ENCODE results near the gene CLDN20.
"Not testable (repeated sequence)": the region's sequence is repeated elsewhere in the genome, so short reads cannot be mapped to it uniquely, and the experiment has no call there.

CLDN20 gene, protein sequence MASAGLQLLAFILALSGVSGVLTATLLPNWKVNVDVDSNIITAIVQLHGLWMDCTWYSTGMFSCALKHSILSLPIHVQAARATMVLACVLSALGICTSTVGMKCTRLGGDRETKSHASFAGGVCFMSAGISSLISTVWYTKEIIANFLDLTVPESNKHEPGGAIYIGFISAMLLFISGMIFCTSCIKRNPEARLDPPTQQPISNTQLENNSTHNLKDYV

DNA sequence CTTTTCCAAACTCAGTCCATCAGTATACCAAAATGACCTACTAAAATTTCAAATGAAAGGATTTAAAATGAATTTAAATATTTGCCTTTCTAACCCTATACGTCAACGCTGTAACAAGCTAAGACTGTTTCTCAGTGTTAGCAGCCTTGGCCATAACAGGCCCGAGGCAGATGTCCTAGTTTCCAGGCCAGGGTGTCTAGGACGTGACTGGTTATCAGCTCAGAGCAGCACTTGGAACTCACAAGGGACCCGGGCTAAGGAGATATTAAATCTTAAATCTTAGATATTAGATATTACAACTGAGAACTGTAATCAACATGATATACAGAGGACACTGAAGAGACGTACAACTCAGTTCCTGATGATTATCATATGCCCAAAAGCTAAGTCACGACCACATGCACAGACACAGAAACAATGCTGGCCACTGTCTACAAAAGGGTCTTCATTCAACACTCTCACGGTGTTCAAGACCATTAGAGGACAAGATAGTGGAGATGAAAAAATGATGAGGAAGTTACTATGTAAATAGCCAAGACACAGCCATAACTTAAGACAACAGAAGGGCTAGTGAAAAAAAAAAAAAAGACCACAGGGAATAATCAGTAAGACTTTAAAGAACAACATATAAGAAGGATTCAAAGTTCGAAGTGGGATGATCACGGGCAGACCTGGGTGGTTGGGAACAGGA, at the start of gene CLDN20:
Gene CLDN20 (plus strand): TSS at position 641 of the 691 bp plus-strand sequence. CDS start 11,707 bp downstream, outside the sequence.
- no peak for DNase-seq (ENCODE audit: low read depth, low spot score)

DNA sequence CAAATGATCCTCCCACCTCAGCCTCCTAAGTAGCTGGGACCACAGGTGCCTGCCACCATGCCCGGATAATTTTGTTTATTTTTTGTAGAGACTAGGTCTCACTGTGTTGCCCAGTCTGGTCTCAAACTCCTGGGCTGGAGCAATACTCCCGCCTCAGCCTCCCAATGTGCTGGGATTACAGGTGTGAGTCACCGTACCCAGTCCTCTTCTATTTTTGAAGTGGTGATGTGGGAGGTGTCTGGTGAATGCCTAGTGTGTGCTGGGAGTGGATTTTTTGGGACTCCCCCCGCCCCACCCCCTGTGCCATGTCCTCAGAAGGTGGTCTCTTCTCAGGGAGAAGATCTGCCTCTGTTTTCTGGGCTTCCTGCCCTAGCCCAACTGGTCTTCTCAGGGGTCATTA, 47.9 kb upstream of the CLDN20 start:
- no peak for DNase-seq (ENCODE audit: low read depth, low spot score)

DNA sequence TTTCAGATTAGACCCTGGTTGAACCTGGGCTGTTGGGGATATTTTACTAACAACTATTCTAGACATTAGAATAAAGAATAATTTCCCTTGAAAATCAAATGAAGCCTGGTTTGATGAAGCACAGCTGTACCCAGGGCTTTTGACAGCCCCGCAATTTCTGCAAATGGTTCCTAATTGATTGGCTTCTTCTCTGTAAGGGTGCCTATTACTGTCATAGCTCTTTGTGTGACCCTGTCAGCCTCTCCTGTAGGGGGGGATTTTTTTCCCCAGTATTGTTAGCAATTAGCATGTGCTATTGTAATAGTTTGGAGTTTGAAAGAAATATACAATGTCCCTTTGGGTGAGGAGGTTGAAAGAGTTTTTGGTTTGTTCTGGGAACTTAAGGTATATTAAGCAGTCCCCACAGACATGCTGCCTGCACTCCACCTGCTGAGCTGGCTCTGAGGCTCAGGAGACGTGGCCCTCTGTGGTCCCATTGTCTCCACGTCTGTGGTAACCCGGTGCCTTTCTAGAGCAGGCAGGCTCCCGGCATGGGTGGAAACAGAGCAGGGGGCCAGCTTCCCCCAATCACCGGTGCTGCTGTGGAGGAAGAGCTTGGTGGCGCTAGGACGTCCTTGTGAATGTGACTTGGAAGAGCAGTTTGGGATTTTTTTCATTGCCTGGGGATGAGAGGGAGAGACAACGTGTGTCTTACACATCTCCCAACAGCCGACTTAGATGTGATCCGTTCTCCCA, 47.3 kb upstream of the CLDN20 start:
- DNase-seq (ENCODE audit: low read depth, low spot score), result no peak

DNA sequence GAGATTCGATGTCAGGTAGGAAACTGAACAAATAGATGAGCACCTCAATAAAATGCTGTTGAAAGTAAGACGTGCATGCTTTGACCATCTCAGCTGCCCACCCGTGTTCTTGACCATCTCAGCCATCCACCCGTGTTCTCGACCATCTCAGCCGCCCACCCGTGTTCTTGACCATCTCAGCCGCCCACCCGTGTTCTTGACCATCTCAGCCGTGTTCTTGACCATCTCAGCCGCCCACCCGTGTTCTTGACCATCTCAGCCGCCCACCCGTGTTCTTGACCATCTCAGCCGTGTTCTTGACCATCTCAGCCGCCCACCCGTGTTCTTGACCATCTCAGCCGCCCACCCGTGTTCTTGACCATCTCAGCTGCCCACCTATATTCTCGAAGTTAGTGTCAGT, 45.1 kb upstream of the CLDN20 start:
- not testable (repeated sequence) for DNase-seq (ENCODE audit: low read depth, low spot score)

DNA sequence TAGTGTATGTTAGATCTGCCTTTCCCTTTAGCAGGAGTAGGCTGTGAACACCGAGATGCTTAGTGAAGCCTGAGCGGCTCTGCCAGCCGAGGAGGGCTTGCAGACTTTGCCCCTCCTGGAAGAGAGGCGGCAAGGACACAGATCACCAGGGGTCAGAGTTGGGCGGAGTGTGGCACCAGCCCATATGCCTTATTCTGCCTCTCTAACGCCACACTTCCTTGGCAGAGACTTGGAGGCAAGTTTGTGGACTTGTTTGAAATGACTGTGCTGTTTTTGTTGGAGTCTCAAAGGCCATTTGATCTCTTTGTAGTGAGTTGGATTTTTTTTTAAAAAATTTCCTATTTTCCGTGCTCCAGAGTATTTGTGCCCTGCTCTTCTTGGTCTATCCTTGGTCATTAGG, 44.5 kb upstream of the CLDN20 start:
- no peak for DNase-seq (ENCODE audit: low read depth, low spot score)

DNA sequence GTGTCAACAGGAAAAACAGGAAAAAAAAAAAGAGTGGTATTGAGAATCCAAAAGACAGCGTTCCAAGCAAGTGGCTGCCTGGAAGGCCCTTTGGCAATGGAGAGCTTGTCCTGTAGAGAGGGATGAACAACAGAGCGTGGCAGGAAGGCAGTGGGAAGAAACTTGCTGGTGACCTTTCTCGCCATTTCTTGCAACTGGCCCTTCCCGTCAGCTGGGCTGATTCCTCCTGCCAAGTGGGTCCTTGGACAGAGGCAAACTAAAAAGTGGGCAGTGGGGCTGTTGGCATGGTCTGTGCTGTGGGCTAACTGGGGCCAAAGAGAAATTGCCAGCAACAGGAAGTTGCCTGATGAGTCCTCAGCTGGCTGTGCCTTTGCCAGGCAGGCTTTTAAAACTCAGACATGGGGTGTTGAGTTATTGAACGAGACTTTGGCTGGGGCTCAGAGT, 43.9 kb upstream of the CLDN20 start:
- no peak for DNase-seq (ENCODE audit: low read depth, low spot score)

DNA sequence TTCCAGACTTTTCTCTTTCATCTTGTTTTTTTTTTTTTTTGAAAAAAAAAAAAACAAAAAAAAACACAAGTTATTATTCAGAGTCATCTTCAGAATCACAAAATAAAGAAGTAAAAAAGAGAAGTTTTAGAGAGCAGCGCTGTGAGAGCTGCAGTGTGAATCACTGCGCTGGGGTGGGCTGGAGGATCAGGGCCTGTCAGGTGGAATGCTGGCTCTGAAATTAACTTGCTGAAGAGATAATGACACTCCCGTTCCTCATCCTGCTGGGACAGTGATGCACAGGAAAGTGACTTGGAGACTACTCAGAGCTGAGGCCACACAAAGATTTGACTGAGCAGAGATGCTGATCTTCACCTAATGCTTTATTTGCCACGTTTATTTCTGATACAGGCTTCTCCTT, 42.7 kb upstream of the CLDN20 start:
- no peak for DNase-seq (ENCODE audit: low read depth, low spot score)

DNA sequence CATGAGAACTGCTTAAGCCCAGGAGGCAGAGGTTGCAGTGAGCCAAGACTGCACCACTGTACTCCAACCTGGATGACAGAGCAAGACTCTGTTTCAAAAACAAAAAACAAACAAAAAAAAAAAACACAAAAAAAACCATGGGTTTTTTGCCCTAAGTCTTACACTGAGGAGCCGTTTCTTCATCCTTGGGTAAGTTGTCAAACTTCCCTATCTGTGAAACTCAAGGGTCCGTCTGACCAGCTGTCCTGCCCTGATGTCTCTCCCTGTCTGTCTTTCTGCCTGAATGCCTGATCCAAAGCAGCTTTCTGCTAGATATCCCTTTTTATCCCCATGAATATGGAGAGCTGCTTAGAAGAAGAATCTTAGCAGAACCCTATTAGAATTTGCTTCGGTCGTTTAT, 41.3 kb upstream of the CLDN20 start:
- DNase-seq (ENCODE audit: low read depth, low spot score), result no peak

DNA sequence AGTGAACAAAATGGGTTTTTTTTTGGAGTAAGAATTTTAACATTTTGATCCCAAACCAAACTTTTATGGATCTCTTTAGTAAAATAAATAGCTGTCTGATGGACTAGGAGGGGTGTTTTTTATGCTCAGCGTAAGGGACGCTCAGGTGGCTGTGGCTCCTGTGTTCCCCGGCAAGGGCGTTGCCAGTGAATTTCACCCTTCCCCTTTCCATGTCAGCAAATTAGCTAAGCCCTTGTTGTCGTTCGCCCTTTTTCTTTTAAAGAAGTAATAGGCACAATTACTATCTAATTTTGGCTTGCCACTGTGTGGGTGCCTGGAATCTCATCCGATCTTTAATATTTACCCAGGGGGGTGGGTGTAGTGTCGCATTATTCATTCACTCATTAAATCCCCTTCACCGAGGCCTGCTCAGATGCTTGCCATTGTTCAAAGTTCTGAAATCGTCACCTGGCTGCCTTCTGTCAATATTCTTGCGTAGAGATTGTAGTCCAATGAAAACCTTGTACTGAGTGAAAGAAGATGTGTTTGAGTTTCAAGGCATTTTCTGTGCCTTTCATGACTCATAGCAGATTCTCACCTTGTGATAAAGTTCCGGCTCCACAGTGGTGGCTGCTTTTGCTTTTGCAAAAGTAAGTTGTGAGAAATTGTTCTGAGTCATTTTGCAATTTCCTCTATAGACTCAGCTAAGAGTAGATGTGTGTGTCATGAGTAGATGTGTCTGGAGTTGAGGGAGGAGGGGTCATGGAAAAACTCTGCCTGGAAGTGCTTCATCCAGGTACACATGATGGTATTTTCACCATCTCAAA, 40.0 kb upstream of the CLDN20 start:
- DNase-seq (ENCODE audit: low read depth, low spot score), result no peak

DNA sequence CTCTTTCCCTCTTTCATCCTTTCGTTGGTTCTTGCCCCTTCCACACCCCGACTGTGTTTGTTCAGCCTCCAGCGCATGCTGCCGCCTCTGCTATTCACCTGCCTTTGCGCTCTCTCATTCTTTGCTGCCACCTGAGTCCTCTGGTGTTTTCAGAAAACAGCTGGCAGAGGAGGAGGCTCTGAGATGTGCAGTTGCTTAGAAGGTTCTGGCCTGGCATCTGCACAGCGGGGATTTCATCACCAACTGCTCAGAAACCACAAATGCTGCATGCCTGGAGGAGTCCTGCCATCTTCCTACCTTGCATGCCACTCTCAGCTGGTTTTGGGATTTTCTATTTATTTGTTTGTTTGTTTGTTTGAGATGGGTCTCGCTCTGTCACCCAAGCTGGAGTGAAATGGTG, 39.2 kb upstream of the CLDN20 start:
- DNase-seq (ENCODE audit: low read depth, low spot score), result no peak

DNA sequence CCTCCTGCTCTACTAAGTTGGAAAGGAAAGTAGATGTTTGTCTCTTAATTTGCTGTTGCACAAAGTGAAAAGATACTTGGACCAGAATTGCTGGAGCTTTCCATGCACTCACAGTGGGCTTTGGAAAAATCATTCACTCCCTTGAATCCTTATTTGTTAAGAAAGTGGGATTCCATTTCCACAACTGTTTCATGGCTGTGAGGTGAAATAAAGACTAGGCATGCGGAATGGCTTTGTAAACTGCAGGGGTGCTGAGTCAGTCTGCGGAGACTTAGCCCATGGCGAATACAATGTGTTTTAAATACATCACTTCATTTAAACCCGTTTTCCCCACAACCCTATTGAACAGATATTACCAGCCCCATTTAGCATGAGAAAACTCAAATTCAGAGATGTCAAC, 36.8 kb upstream of the CLDN20 start:
- no peak for DNase-seq (ENCODE audit: low read depth, low spot score)

DNA sequence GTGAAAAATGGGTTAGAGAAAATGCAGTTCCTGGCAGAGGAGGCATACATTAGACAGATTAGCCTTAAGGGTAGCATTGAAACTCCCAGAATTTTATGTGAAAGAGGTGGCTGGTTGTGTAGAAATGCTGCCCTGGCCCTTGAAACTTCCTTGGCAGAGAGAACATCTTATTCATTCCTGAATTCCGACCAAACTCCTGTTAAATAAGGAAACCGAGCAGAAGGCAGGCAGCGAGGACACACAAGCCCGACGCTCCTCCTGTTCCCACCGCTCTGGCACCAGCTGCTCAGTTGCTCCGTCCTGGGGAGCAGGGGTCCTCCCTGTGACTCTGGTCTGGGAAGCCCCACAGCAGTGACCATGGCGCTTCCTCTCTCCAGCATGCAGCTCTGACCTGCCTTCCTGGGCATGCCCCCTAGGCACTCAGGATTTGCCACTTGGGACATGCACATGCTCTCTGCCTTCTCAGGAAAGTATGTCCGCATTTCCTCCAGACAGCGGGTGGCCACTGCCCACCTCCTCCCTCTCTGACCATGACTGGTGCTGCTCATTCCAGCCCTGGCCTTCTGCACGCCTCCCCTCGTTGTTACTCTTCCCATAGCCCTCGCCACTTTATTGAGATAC, 35.2 kb upstream of the CLDN20 start:
- no peak for DNase-seq (ENCODE audit: low read depth, low spot score)

DNA sequence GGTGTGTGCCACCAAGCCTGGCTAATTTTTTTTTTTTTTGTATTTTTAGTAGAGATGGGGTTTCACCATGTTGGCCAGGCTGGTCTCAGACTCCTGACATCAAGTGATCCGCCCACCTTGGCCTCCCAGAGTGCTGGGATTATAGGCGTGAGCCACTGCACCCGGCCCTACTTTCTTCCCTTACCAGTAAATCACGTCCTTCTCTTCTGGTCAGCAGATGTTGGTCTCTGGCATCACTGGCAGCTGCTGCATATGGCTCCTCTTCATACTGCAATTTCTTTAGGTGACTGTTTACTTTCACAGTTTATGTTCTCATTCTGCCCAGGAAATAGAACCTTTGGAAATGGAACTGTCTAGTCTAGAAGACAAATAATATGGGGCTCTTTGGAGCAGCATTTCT, 32.8 kb upstream of the CLDN20 start:
- DNase-seq (ENCODE audit: low read depth, low spot score), result not testable (repeated sequence)

DNA sequence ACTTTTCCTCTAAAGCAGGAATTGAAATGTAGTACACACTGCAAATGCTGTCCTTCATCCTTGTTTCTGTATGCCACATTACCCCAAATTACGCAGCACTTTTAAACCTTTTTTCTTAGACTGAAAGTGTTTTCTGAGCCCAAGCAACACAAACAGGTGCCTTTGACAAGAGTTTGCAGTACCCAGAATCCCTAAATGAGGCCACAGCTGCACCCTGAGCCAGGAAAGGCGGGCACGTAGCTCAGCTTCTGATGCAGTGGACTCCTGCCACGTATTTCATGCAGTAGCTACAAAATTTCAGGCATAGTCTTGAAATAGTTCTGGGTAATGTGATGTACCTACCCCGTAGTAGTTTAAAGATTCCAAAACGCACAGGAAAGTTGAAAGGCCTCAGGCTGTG, 31.0 kb upstream of the CLDN20 start:
- no peak for DNase-seq (ENCODE audit: low read depth, low spot score)

DNA sequence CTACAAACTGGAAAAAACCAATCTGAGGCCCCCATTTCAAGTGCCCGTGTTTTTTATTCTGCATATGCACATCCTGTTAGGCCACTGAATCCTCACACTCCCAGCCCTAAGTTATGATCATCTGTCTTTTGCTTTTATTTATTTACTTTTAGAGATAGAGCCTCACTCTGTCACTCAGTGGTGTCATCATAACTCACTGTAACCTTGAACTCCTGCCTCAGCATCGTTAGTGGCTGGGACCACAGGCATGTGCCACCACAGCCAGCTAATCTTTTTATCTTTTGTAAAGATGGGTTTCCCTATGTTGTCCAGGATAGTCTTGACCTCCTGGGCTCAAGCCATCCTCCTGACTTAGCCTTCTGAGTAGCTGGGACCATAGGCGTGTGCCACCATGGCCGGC, 29.6 kb upstream of the CLDN20 start:
- DNase-seq (ENCODE audit: low read depth, low spot score), result no peak

DNA sequence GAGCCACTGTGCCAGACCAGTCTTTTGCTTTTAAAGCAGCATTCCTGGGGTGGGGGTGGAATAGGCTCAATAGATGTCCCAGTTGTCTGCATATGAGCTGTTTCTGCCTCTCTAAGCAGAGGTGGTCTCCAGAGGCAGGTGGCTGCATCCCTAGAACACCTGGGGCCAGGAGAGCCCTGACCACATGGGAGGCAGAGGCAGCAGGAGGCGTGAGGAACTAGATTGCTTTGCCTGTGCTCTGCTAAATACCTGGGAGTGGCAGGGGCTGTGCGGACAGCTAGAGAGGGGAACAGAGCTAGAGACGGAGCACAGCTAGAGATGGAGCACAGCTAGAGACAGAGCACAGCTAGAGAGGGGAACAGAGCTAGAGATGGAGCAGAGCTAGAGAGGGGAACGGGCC, 29.1 kb upstream of the CLDN20 start:
- DNase-seq (ENCODE audit: low read depth, low spot score), result no peak

DNA sequence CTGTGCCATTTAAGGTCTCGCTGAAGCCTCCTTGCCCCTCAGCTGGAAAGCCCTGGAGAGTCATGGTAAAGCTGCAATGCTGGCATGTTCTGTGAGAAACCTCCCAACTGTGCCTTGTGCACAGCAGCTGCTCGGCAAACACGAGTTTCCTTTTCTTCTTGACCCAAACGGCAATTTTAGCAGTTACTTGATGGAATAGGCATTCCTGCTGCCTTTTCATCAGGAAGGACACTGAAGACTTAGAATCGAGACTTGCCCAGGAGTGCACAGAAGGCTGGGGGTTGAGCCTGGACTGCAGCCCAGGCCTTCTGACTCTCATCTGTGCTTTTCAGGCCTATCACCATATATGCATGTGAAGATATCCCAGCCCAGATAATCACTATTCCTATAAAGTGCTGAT, 28.7 kb upstream of the CLDN20 start:
- DNase-seq (ENCODE audit: low read depth, low spot score), result no peak

DNA sequence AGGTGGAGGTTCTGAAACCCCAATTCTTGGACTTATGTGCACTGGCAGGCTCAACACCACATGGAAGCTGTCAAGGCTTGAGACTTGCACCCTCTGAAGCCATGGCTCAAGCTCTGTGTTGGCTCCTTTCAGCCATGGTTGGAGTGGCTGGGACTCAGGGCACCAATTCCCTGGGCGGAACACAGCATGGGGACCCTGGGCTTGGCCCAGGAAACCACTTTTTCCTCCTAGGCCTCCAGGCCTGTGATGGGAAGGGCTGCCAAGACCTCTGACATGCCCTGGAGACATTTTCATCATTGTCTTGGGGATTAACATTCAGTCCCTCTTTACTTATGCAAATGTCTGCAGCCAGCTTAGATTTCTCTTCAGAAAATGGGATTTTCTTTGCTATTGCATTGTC, 26.2 kb upstream of the CLDN20 start:
- DNase-seq (ENCODE audit: low read depth, low spot score), result no peak

DNA sequence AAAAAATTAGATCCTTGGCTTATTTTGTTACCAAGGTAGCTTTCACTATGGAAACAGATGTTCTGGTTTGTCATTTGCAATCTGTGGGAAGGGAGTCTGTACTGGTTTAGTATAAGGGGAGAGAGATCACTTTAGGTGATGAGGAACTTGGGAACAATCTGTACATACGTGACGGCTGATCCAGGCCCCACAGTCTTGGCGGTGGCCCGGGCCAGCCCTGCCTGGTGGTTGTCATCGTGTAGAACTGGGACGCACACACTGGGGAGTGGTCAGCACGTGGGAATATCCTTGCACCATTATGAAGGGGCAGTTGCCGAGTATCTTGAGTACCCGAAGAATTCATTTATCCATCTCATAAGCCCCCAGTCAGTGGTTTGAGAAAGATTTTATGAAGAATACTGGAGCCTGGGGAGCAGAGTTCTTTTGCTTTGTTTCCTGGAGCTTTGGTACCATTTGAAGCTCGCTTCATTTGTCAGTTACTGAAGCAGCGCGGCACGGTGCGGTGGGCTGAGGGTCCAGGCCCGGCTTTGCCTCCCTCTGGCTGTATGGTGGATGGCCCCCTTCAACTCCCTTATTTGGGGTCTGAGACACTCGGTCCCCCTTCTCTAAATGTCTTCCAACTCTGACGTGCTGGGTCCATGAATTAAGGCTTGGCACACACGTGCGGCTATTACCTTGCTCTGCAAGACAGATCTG, 22.8 kb upstream of the CLDN20 start:
- DNase-seq (ENCODE audit: low read depth, low spot score), result no peak

DNA sequence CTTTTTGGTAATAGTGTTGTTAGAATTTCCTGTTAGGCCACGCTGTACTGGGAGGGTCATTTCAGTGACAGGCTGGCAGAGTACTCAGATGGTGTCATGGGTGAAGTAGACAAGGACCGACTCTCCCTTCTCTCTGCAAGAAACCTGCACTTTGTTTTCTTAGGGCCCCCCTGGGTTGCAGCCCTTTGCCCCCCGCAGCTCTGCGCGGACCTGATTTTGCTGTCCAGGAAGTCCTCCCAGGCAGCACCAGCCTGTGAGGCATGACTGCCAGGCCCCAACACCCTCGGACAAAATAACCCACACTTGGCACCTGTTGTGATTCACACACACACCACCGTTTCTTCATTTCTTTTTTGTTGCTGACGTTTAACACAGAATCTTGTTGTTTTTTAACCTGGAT, 21.8 kb upstream of the CLDN20 start:
- DNase-seq (ENCODE audit: low read depth, low spot score), result no peak

DNA sequence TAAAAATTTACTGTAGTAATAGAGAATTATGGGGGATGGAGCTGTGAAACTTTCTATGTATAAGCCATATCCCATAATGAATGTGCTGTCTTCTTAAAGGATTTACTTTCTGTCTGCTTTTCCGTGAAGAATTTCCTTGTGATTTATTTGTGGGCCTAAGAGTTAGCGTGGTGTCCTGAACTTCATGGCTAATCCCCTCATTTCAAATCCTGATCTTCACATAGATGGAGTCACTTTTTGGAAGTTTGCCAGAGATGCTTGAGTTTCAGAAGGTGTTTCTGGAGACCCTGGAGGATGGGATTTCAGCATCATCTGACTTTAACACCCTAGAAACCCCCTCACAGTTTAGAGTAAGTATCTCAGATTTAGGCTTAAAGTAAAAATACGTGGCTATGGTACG, 19.4 kb upstream of the CLDN20 start:
- DNase-seq (ENCODE audit: low read depth, low spot score), result no peak
